T-helper 2 cell treated with Interferon-gamma antibody and Interleukin-4, amounts not matched to agents 5 μg/mL and 100 μg/mL, for 36 hours (primary cell): ENCODE results near the gene GJA9.

Experiments used
- DNase-seq: peaks from one replicate; pipeline ENCODE4 v3.0.0; 2021; ENCODE audit warnings: low spot score
- H3K27ac Mint-ChIP-seq: one replicate; pipeline ENCODE4 v1.8.0; 2021; ENCODE audit warnings: mild to moderate bottlenecking, mixed read lengths
- H3K27me3 Mint-ChIP-seq: one replicate; pipeline ENCODE4 v1.8.0; 2021; ENCODE audit warnings: low read depth, mixed read lengths
- H3K36me3 Mint-ChIP-seq: one replicate; pipeline ENCODE4 v1.8.0; 2021; ENCODE audit warnings: low read depth, mixed read lengths
- H3K4me1 Mint-ChIP-seq: one replicate; pipeline ENCODE4 v1.8.0; 2021; ENCODE audit warnings: low read depth, mixed read lengths
- H3K4me3 Mint-ChIP-seq: one replicate; pipeline ENCODE4 v1.8.0; 2022; ENCODE audit warnings: mild to moderate bottlenecking, moderate library complexity, mixed read lengths
- H3K9me3 Mint-ChIP-seq: one replicate; pipeline ENCODE4 v1.8.0; 2021; ENCODE audit warnings: mixed read lengths

Gene GJA9

DNA sequence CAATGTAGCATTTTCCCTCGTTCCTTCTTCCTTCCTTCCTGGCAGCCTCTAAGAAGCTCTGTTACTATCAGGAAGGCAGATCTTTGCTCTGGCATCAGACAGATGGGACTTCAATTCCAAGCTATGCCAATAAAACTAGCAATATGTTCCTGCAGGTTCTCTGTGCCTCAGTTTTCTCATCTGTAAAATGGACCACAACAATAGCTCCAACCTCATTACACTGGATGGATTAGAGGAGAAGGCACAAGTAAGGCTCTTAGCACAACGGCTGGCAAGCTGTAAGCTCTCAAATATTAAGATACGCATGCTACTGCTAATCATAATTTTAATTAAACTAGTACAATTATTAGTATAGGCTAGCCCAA is 49.0 kb downstream of the GJA9 start:
- H3K27me3 Mint-ChIP-seq: peaks cover 35% of the 10 kb centered on the region

DNA sequence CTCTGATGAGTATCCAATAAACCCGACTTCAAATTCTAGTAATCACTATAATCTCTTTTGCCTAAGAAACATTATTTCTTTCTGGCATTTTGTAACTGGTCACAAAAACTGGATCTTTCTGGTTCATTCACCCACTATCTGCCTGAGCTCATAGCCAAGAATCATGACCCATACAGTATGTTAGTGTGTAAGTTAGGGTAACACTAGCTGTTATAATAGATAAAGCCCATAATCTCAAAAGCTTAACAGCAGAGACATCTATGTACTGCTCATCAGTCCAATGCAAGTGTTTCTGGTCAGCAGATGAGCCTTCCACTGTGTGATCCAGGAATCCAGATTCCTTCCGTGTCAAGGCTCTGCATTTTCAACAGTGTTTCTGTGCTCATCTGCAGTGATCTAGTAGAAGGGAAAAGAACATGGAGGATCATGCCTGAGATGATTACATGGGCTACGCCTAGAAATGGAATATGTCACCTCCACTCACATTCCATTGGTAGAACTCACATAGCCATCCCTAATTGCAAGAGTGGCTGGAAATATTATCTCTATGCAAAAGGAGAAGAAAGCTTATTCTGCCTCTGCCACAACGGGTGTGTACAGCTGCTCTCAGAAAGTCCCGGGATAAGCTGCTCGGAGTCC is 49.5 kb downstream of the GJA9 start:
- H3K4me1 Mint-ChIP-seq: no peaks in the 10 kb centered on the region
- peaks cover 40% of the 10 kb centered on the region for H3K27me3 Mint-ChIP-seq
- H3K9me3 Mint-ChIP-seq: no peaks in the 10 kb centered on the region
- no peak overlapping the region for H3K27ac Mint-ChIP-seq
- H3K4me3 Mint-ChIP-seq: no peak overlapping the region
- no peak for DNase-seq
- no peaks in the 10 kb centered on the region for H3K36me3 Mint-ChIP-seq

More for the DNA sequence above, 49.0 kb downstream of the GJA9 start:
- Mint-ChIP-seq H3K27ac (no peak overlapping the region), H3K36me3 (no peaks in the 10 kb centered on the region), H3K4me1 (no peaks in the 10 kb centered on the region), H3K4me3 (no peak overlapping the region), H3K9me3 (no peaks in the 10 kb centered on the region)
- no peak for DNase-seq

DNA sequence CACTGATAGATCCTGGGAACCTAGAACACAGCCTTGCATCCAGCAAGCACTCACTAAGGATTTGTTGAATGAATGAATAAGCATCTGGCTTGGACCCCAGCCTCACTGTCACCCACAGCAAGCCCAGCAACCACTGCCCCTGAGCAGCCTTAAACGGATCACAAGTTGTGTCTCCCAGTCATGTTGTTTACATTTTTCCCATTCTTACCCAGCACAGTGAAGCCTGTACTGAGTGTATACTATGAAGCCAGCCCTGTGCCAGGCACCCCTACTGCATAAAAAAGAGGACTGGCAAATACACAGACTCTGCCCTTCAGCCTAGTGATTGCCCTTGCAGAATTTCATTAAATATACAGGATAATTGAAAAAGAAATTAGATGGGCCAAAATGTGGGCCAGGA is 52.0 kb downstream of the GJA9 start:
- no peak for DNase-seq
- no peaks in the 10 kb centered on the region for H3K9me3 Mint-ChIP-seq
- no peak overlapping the region for H3K27ac Mint-ChIP-seq
- H3K4me3 Mint-ChIP-seq: no peak overlapping the region
- no peaks in the 10 kb centered on the region for H3K36me3 Mint-ChIP-seq
- H3K27me3 Mint-ChIP-seq: peaks cover 50% of the 10 kb centered on the region
- H3K4me1 Mint-ChIP-seq: no peaks in the 10 kb centered on the region

DNA sequence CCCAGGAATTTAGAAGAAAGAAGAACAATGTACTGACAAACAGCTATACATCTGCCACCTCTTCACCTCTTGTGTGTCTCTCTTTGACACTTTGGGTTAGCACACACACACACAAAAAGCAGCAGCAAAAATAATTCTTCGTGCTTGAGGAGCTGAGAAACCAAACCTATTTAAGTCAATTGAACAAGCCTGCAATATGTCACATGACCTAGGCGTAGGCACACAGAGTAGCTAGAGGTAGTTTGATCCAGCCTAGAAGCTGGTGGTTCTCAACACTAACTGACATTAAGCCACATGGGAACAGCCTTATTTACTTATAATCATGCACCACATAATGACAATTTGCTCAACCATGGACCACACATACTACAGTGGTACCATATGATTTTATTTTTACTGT is 54.1 kb downstream of the GJA9 start:
- no peak for DNase-seq
- Mint-ChIP-seq H3K36me3 (no peaks in the 10 kb centered on the region), H3K9me3 (no peaks in the 10 kb centered on the region), H3K27me3 (peaks cover 43% of the 10 kb centered on the region), H3K4me1 (no peaks in the 10 kb centered on the region), H3K4me3 (no peak overlapping the region), H3K27ac (no peak overlapping the region)

DNA sequence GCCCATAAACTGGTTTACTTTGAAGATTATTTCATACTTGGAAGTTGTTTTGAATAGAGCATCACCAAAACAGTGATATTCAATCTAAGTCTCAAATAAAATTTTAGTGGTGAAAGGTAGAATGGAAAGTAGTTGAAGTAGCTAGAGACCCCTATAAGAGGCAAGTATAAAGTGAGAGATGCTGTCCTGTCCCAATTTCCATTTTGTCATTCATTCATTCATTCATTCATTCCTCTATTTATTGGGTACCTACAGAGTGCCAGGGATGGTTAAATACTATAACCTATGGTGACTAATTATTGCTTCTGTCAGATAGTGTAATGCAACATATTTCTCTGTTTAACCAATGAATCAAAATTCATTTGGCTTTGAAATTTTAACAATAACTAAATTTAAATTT is 54.5 kb downstream of the GJA9 start:
- Mint-ChIP-seq H3K9me3 (no peaks in the 10 kb centered on the region), H3K4me1 (no peaks in the 10 kb centered on the region), H3K27ac (no peak overlapping the region), H3K36me3 (no peaks in the 10 kb centered on the region), H3K27me3 (peaks cover 46% of the 10 kb centered on the region), H3K4me3 (no peak overlapping the region)
- no peak for DNase-seq

DNA sequence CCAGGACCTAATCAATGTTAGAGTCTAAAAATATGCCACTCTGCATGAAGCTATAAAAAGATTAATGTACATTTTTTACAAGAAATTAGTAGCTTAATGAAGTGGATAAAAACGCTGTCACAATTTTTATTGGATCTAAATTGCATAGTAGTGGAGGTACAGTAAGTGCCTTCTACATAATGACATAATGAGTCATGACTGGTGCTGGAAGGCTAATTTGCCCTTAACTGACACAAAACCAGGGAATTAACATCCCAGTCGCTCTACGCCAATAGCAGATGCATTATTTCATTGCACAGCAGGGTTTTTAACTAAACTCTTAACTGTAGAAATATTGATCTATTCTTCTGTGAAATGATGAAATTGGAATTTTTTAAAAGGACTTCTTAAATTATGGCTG is 55.1 kb downstream of the GJA9 start:
- Mint-ChIP-seq H3K27ac (no peak overlapping the region), H3K36me3 (no peaks in the 10 kb centered on the region), H3K27me3 (peaks cover 46% of the 10 kb centered on the region), H3K4me1 (no peaks in the 10 kb centered on the region), H3K9me3 (no peaks in the 10 kb centered on the region), H3K4me3 (no peak overlapping the region)
- DNase-seq: no peak
